Right lobe of liver (tissue), 4 donors: ENCODE measurements around the gene KRTAP10-4.

Source experiments
- POLR2A ChIP-seq: fragments of 450-650 bp; IDR thresholded peaks from one replicate; pipeline ENCODE4 v1.6.1; 2017; ENCODE audit warnings: antibody characterized with exemption, mild to moderate bottlenecking
- TF ChIP-seq, protein P1 (sequence below), 4 donors: fragments of 200-600 bp in 3 of 4; fragments of 450-650 bp in 1 of 4; IDR thresholded peaks; one replicate each; pipeline versions ENCODE4 v1.5.1 to v1.8.0; 2016 to 2022; ENCODE audit warnings: antibody characterized with exemption in 4 of 4, mild to moderate bottlenecking in 2 of 4
- donor health status: DM: no; HTN: no; CAD: no.
- donor health status: DM: no; HTN: no; CAD: no.
- donor health status: DM: no; HTN: yes; CAD: no.

DNA sequence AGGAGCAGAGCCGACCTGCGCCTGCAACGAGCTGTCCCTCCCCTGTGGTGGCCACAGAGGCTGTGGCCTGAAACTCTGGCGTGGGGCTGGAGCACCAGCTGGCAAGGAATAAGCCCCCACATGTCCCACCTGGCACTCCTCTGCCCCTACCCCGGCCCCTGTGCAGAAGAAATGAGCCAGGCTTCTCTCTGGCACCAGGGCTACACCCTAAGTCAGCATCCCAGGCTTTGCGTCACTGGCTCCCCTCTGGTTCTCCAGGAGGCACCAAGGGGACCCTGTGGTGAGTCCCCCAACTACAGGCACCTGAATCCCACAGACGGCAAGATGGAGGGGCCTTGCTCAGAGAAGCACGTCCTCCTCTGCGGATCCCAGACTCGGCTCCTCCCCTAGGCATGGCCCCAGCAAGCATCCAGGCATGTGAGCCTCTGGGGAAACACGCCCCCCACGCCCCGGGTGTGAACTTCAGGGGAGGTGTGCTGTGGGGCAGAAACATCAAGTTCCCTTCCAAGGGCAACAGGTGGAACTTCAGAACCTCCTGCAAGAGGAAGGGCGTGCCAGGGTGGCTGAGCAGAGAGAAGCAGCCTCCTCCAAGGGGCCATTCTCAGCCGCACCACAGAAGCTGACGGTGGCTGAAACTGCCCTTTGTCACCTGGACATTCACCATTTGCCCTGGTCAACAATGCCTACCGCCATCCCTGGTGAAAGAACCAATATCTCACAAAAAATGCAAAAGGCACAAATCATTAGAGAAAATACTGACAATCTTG lies 29.8 kb downstream of the KRTAP10-4 start:
- TF ChIP-seq, protein P1, sequence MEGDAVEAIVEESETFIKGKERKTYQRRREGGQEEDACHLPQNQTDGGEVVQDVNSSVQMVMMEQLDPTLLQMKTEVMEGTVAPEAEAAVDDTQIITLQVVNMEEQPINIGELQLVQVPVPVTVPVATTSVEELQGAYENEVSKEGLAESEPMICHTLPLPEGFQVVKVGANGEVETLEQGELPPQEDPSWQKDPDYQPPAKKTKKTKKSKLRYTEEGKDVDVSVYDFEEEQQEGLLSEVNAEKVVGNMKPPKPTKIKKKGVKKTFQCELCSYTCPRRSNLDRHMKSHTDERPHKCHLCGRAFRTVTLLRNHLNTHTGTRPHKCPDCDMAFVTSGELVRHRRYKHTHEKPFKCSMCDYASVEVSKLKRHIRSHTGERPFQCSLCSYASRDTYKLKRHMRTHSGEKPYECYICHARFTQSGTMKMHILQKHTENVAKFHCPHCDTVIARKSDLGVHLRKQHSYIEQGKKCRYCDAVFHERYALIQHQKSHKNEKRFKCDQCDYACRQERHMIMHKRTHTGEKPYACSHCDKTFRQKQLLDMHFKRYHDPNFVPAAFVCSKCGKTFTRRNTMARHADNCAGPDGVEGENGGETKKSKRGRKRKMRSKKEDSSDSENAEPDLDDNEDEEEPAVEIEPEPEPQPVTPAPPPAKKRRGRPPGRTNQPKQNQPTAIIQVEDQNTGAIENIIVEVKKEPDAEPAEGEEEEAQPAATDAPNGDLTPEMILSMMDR (IDR thresholded peaks at IDR 0.05): no peak
- no peak for TF ChIP-seq POLR2A
